GM18907 (cell line): Measurements from ENCODE around the gene WDR64.
"Not testable (repeated sequence)": the region's sequence is repeated elsewhere in the genome, so short reads cannot be mapped to it uniquely, and the experiment has no call there.

Experiments used
- ATAC-seq: cut with Tn5 transposase; IDR thresholded peaks from one replicate; pipeline ENCODE4 v1.9.1; 2021; ENCODE audit warnings: mild to moderate bottlenecking, moderate library complexity; ENCODE audit not compliant: unreplicated experiment

WDR64 gene

GRCh38 chr1:241654641-241655040 is 2.6 kb downstream of the WDR64 start:
- ATAC-seq: no peak

- ATAC-seq: no peak
Measured at GRCh38 chr1:241658081-241658793, 6.2 kb downstream of the WDR64 start.

DNA sequence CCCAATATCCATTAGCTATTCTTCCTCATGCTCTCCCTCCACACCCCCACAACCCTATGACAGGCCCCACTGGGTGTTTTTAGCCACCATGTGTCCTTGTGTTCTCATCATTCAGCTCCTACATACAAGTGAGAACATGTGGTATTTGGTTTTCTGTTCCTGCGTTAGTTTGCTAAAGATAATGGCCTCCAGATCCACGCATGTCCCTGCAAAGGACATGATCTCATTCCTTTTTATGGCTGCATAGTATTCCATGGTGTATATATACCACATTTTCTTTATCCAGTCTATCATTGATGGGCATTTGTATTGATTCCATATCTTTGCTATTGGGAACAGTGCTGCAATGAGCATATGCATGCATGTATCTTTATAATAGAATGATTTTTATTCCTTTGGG is 6.9 kb downstream of the WDR64 start:
- not testable (repeated sequence) for ATAC-seq

DNA sequence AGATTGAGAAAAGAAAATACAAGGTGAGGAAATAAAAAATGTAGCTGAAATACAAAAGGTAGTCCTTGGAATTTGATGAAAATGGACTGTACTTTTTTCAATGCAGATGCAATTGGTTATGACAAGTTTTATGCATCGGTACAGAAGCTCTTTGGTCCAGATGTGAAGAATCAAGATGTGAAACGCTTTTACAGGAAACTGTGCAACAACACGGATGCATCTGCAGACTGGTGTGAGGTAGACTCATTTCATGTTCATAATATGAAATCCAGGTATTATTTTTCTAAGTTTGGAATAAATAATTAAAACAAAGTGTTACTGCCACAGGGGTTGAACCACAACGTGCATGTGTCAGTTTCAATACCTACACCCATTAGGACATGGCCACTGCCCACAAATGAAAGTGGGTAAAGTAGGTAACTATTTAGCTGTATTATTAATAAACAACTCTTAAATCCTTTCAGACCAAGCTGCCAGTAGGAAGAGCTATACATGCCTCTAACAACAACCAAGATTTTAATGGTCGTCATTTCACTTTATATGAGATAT is 8.4 kb downstream of the WDR64 start:
- ATAC-seq: no peak

DNA sequence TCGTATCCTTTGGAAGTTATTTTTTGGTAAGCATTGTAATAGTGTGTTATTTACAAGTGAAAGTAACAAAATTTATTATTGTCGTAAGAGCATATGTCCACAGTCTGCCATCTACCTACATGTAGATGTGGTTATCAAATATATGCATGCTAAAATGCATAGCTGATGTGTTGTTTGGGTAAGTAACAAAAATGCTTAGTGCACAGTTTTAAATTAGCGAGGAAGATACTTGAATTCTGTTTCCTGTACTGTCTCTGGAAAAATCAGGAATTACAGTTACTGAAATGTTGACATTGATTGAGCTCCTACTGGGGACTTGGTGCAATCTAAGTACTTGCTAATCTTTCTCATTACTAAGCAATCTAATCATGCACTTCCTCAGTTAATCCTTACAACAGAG is 14.3 kb downstream of the WDR64 start:
- ATAC-seq: no peak

DNA sequence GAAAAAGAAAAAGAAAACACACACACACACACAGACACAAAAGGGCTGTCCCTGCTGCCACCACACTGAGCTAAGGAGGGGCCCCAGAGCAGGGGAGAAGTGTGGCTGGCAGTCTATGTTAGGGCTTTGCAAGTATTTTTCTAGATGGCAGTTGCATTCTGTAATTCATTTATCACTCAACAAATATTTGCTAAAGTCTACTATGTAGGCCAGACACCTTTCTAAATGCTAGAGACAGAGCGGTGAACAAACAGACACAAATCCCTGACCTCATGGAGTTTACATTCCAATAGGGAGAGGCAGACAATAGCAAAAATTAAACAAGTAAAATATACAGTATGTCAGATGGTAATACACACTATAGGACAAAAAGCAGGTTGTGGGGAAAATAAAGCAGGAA is 20.2 kb downstream of the WDR64 start:
- no peak for ATAC-seq

DNA sequence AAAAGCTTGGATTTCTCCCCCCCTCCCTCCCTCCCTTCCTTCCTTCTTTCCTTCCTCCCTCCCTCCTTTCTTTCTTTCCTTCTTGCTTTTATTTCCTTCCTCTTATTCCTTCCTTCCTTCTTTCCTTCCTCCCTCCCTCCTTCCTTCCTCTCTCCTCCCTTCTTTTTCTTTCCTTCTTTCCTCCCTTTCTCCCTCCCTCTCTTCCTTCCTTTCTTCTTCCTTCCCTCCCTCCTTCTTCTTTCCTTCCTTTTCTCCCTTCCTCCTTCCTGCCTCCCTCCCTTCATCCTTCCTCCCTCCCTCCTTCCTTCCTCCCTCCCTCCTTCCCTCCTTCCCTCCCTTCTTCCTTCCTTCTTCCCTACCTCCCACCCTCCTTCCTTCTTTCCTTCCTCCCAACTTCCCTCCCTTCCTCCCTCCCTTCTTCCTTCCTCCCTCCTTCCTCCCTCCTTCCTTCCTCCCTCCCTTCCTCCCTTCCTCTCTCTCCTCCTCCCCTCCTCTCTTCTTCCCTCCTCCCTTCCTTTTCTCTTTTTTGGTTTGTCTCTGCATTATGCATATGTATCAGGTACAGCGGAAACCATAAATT is 22.8 kb downstream of the WDR64 start:
- no peak for ATAC-seq

GRCh38 chr1:241675983-241676382 is 23.9 kb downstream of the WDR64 start:
- ATAC-seq: no peak

- peak; percentile 90 for ATAC-seq
Measured at GRCh38 chr1:241677201-241677600, 25.1 kb downstream of the WDR64 start.

DNA sequence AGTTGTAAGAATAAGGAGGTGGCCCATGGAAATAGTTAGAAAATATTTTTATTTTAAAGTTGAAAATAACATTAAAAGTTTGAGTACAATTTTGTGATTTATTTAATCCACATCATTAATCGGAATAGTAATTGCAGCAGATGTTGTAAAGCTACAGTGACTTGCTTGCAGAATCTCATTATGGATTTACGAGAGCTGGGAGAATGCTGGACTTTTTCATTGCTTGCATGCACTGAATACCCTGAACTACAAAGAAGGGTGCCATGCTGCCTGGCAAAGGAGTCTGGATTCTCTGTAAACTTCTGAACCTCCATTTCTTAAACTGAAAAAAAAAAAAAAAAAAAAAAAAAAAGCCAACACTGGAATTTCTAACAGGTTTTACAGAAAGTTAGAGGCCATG is 26.5 kb downstream of the WDR64 start:
- ATAC-seq: no peak

DNA sequence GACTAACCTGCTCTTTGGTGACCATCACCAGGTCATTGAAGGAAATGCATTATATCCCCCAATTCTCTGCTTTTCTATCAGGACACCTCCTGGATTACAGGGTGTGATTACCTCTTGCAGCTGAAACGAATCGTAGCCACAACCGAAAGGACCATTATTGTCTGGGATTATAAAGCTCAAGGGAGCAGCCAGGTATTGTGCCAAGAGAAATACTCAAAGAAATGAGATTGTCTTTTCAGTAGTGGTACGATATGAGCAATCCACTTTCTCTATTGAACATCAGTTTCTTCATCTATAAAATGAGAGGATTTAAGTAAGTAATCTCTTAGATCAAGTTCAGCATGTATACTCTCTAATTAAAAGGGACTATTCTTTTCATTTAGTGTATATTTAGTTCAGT is 27.3 kb downstream of the WDR64 start:
- ATAC-seq: no peak

- no peak for ATAC-seq
Measured at GRCh38 chr1:241679961-241680360, 27.9 kb downstream of the WDR64 start.

- not testable (repeated sequence) for ATAC-seq
Measured at GRCh38 chr1:241681861-241682448, 29.9 kb downstream of the WDR64 start.

- ATAC-seq: no peak
Measured at GRCh38 chr1:241682921-241683320, 30.8 kb downstream of the WDR64 start.

DNA sequence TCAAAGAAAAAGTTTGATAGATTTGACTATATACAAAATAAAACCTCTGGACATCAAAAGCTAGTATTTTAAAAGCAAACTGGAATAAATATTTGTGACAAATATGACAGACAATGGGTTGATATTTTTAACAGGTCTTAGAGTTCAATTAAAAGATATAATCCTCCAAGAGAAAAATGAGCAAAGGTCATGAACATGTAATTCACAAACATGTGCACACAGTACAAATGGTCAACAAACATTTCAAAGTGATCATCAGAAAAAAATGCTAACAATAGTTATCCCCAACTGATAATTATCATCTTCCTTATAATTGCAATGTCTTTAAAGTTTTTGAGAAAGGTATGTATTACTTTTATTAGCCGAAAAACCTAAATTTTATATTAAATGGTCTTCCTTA is 32.0 kb downstream of the WDR64 start:
- no peak for ATAC-seq

GRCh38 chr1:241688940-241689368 is 36.9 kb downstream of the WDR64 start:
- no peak for ATAC-seq

DNA sequence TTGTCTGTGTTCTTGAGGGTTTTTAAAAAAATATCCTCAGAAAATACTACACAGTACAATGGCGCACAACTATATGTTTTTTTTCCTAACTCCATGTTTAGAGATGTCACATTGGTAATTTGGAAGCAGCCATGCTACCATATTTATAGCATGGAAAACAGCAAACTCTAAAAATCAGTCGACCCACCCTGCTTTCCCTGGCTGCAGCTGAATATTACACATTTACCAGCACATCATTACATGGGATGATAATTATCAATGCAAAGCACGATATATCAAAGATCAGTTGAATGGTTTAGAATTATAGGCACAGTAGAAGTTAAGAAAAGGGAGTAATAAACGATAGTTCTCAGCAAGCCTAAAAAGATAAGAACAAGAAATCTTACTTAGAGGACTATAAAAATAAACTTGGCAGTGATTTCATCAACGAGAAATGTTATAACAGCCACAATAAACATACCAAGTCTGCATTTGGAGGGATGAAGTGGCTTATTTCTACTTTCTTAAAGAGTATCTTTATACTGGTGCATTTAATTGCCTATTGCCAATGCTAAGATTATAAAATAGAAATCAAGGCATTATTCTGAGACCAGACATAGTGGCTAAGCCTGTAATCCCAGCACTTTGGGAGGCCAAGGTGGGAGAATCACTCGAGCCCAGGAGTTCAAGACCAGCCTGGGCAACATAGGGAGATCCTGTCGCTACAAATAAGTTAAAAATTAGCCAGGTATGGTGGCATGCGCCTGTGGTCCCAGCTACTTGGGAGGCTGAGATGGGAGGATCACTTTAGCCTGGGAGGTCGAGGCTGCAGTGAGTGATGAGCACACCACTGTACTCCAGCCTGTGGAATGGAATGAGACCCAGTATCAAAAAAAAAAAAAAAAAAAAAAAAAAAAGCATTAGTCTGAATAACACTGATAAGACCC is 43.4 kb downstream of the WDR64 start:
- ATAC-seq: no peak

GRCh38 chr1:241696172-241696814 is 44.2 kb downstream of the WDR64 start:
- no peak for ATAC-seq

DNA sequence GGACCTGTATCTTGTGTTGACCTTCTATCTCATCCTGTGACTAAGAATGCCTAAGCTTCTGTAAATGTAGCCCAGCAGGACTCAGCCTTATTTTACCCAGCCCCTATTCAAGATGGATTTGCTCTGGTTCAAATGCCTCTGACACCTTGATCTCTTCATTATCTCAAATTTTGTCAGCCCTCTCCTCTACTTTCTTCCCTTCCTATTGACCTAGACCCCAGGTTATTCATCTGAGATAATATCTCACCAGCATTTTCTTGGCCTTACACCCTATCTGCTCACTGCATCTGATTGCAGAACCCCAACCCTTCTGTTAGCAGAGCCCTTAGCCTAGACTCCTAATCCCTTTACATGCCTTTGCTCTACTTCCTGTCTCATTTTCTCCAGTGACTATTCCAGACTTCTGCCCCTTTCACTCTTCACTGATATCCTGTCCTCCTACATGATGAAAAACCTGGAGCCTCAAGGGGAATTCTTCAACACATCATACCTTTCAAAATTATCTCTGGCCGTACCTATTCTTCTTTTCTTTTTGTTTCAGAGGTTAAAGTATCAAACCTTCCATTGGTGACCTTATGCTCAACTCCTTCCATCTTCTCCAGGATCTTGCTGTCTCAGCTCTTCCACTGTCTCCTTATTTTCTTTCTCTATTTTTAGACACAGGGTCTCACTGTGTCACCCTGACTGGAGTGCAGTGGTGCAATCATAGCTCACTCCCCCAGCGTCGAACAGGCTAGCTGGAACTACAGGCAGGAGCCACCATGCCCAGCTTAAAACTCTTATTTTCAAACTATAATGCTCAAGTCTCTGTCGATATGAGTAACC is 44.9 kb downstream of the WDR64 start:
- ATAC-seq: no peak

DNA sequence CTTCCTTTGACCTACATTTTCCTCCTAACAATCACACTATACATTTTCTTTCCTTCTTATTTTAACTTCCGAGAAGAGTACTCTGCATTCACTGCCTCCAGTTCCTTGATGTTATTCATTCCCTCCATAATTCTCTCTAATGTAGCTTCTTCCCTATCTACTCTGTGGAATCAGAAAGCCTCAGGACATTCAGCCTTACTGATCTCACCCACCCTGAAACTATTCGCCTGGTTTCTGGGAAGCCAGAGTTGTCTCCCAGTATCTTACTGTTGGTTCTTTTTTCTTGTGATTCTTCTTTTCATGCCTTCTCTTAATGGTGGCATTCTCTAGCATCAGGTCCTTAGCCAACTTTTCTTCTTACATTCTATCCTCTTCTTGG is 45.5 kb downstream of the WDR64 start:
- ATAC-seq: no peak
